Left lung (tissue), 10 donors: ENCODE results near the gene ZNF273. TPM values are rescaled to one million over a fixed set of nuclear protein-coding genes. Genes with fewer than 3 reads are reported as not detected.
"Not testable (repeated sequence)": the region's sequence is repeated elsewhere in the genome, so short reads cannot be mapped to it uniquely, and the experiment has no call there.

ENCODE experiments used
- ATAC-seq: fragments of 200-7000 bp; cut with Tn5 transposase; one replicate; pipeline ENCODE4 v1.9.1; 2020; ENCODE audit warnings: moderate library complexity
- DNase-seq, 4 donors: peaks; one replicate each; pipeline ENCODE4 v3.0.0-alpha.2; 2013 to 2020
- H3K27ac ChIP-seq, 2 donors: fragments of 200-600 bp; sonication (generic) in 1 of 2; one replicate each; pipeline versions ENCODE4 v1.5.0 to v1.8.0; 2020 to 2021
- H3K27me3 ChIP-seq, 2 donors: fragments of 200-600 bp; sonication (generic) in 1 of 2; one replicate each; pipeline versions ENCODE4 v1.5.0 to v1.8.0; 2020 to 2021
- H3K36me3 ChIP-seq, 2 donors: fragments of 200-600 bp; sonication (generic) in 1 of 2; one replicate each; pipeline versions ENCODE4 v1.5.0 to v1.8.0; 2020 to 2021
- H3K4me1 ChIP-seq, 2 donors: fragments of 200-600 bp; one replicate each; pipeline ENCODE4 v1.8.0; 2021
- H3K4me3 ChIP-seq, 2 donors: fragments of 200-600 bp; sonication (generic) in 1 of 2; one replicate each; pipeline versions ENCODE4 v1.5.0 to v1.8.0; 2020 to 2021; ENCODE audit warnings: mild to moderate bottlenecking in 1 of 2
- H3K9me3 ChIP-seq, 2 donors: fragments of 200-600 bp; sonication (generic) in 1 of 2; one replicate each; pipeline versions ENCODE4 v1.5.0 to v1.8.0; 2020 to 2021
- CTCF ChIP-seq, 2 donors: fragments of 200-600 bp; sonication (generic) in 1 of 2; IDR thresholded peaks; one replicate each; pipeline versions ENCODE4 v1.5.0 to v1.8.0; 2021; ENCODE audit warnings: antibody characterized with exemption in 2 of 2
- intact Hi-C, 2 donors: fragments of 100-400 bp; cut with DNase I; formaldehyde crosslinking; loops; one replicate each; pipeline versions ENCODE4 v1.11.2 to v1.14.2; 2022
- polyA plus RNA-seq, 6 donors: library from polyadenylated mRNA; unstranded; fragments of 120-200 nt; gene quantifications; one replicate each; pipeline ENCODE4 v1.2.1, GENCODE V29; 2013; ENCODE audit not compliant: insufficient read length in 6 of 6
- total RNA-seq, 2 donors: library from RNA; stranded (reverse); fragmentation: NEBNext Ultra II Directional; extraction: Animal tissue kit (Norgen Biotek cat#: 25700); gene quantifications; one replicate each; pipeline ENCODE4 v1.2.1, GENCODE V29; 2021
- donor health status: DM: no; HTN: yes; CAD: no.
- donor health status: DM: no; HTN: no; CAD: no.

The ZNF273 gene
- total and polyA plus RNA-seq, 8 donors = 5.0 to 16.7 (median 13.3) TPM

GRCh38 chr7:64945503-64946175, 42.6 kb downstream of the ZNF273 start:
- Histone ChIP-seq H3K9me3 (no peaks in the 10 kb centered on the region), H3K27ac (no peak overlapping the region), H3K36me3 (no peaks in the 10 kb centered on the region), H3K27me3 (peaks cover 10 to 67% of the 10 kb centered on the region in 2 donors), H3K4me1 (peaks cover 4 to 9% of the 10 kb centered on the region in 2 donors), H3K4me3 (no peak overlapping the region)
- intact Hi-C loops = no loop called here
- DNase-seq (no peak), ATAC-seq (no peak)
- TF ChIP-seq CTCF (IDR thresholded peaks at IDR 0.05) = no peak

- DNase-seq = peak in 1 of 4 donors; percentile 13
- Histone ChIP-seq H3K4me1 (peaks cover 4 to 9% of the 10 kb centered on the region in 2 donors), H3K4me3 (peak overlapping the region in 1 of 2 donors; percentile 21), H3K27ac (no peak overlapping the region), H3K36me3 (no peaks in the 10 kb centered on the region), H3K27me3 (peaks cover 10 to 67% of the 10 kb centered on the region in 2 donors), H3K9me3 (no peaks in the 10 kb centered on the region)
- peak; percentile 42 for ATAC-seq
- intact Hi-C loops = no loop called here
- no peak for TF ChIP-seq CTCF (IDR thresholded peaks at IDR 0.05)
Observed at GRCh38 chr7:64946772-64947171, 43.7 kb downstream of the ZNF273 start.

GRCh38 chr7:64947252-64948000, 44.4 kb downstream of the ZNF273 start:
- Histone ChIP-seq H3K4me3 (peak overlapping the region; percentile 21 to 25), H3K36me3 (no peaks in the 10 kb centered on the region), H3K27ac (no peak overlapping the region), H3K9me3 (no peaks in the 10 kb centered on the region), H3K27me3 (peaks cover 10 to 65% of the 10 kb centered on the region in 2 donors), H3K4me1 (peaks cover 4 to 9% of the 10 kb centered on the region in 2 donors)
- peak in 2 of 4 donors; percentile 15 to 79 for DNase-seq
- intact Hi-C loops = no loop called here
- ATAC-seq = peak; percentile 63
- TF ChIP-seq CTCF (IDR thresholded peaks at IDR 0.05) = no peak

- DNase-seq, H3K4me1 ChIP-seq, H3K9me3 ChIP-seq, H3K36me3 ChIP-seq, ATAC-seq, H3K27ac ChIP-seq, intact Hi-C loops, H3K4me3 ChIP-seq: not testable (repeated sequence)
- H3K27me3 ChIP-seq = peaks cover 10 to 55% of the 10 kb centered on the region in 2 donors
Observed at GRCh38 chr7:64948774-64949173, 45.7 kb downstream of the ZNF273 start.

GRCh38 chr7:64950673-64951072, 47.6 kb downstream of the ZNF273 start:
- ATAC-seq = peak; percentile 58
- not testable (repeated sequence) for H3K4me1 ChIP-seq, H3K4me3 ChIP-seq, H3K9me3 ChIP-seq, H3K36me3 ChIP-seq, H3K27ac ChIP-seq, DNase-seq
- intact Hi-C loops = loop anchor here in 1 of 2 donors (5.0 kb wide), 1 partner anchor 357 kb away; no protein-coding TSS in a partner anchor
- H3K27me3 ChIP-seq = peaks cover 10 to 41% of the 10 kb centered on the region in 2 donors

GRCh38 chr7:64951250-64951848, 48.3 kb downstream of the ZNF273 start:
- H3K4me3 ChIP-seq = no peak overlapping the region
- H3K9me3 ChIP-seq = no peaks in the 10 kb centered on the region
- H3K27me3 ChIP-seq = peaks cover 10 to 34% of the 10 kb centered on the region in 2 donors
- intact Hi-C loops = loop anchor here in 1 of 2 donors (5.0 kb wide), 1 partner anchor 356 kb away; no protein-coding TSS in a partner anchor
- H3K4me1 ChIP-seq = peaks cover 4 to 9% of the 10 kb centered on the region in 2 donors
- ATAC-seq (peak; percentile 91), DNase-seq (peak in 2 of 4 donors; percentile 35 to 54)
- no peak overlapping the region for H3K27ac ChIP-seq
- TF ChIP-seq CTCF (IDR thresholded peaks at IDR 0.05) = peak; percentile 81
- H3K36me3 ChIP-seq = no peaks in the 10 kb centered on the region
